Dendritic cell treated with granulocyte-macrophage colony-stimulating factor and Interleukin-4, amounts not matched to agents 40 ng/mL and 50 ng/mL, for 4 days (primary cell): ENCODE measurements around the gene CDH22.

Source experiments
- H3K27ac Mint-ChIP-seq: one replicate; pipeline ENCODE4 v1.8.0; 2022; ENCODE audit warnings: mild to moderate bottlenecking, mixed read lengths
- H3K27me3 Mint-ChIP-seq: one replicate; pipeline ENCODE4 v1.8.0; 2022; ENCODE audit warnings: mild to moderate bottlenecking, mixed read lengths
- H3K36me3 Mint-ChIP-seq: one replicate; pipeline ENCODE4 v1.8.0; 2022; ENCODE audit warnings: low read depth, mixed read lengths
- H3K4me1 Mint-ChIP-seq: one replicate; pipeline ENCODE4 v1.8.0; 2022; ENCODE audit warnings: low read depth, mixed read lengths
- H3K4me3 Mint-ChIP-seq: one replicate; pipeline ENCODE4 v1.8.0; 2022; ENCODE audit warnings: mild to moderate bottlenecking, moderate library complexity, mixed read lengths
- H3K9me3 Mint-ChIP-seq: one replicate; pipeline ENCODE4 v1.8.0; 2022; ENCODE audit warnings: mixed read lengths
- intact Hi-C: fragments of 100-400 bp; cut with micrococcal nuclease; formaldehyde crosslinking; loops from one replicate; pipeline ENCODE4 v1.15.0; 2022

The CDH22 gene

GRCh38 chr20:46204594-46205186, 103.6 kb downstream of the CDH22 start:
- no peaks in the 10 kb centered on the region for H3K9me3 Mint-ChIP-seq
- H3K4me1 Mint-ChIP-seq, result peaks cover 83% of the 10 kb centered on the region
- peaks cover 62% of the 10 kb centered on the region for H3K27me3 Mint-ChIP-seq
- intact Hi-C loops, result no loop called here
- no peak overlapping the region for H3K27ac Mint-ChIP-seq
- H3K36me3 Mint-ChIP-seq, result no peaks in the 10 kb centered on the region
- no peak overlapping the region for H3K4me3 Mint-ChIP-seq

DNA sequence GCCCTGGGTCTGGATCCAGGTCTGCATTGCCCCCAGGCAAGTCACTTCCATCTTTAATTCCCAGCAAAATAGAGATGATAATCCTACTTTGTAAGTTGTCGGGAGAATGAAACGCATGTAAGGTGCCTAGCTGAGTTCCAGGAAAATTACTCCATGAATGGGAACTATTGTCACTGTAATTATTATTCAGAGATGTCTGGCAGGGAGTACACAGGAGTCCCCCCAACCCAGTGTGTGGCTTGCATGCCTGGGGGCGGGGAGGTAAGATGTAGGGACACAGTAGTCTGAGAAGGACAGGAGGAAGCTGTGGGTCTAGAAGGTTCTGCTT, 104.8 kb downstream of the CDH22 start:
- Mint-ChIP-seq H3K27ac (no peak overlapping the region), H3K36me3 (no peaks in the 10 kb centered on the region), H3K27me3 (peaks cover 65% of the 10 kb centered on the region), H3K9me3 (no peaks in the 10 kb centered on the region), H3K4me1 (peaks cover 84% of the 10 kb centered on the region), H3K4me3 (no peak overlapping the region)
- intact Hi-C loops, result no loop called here

GRCh38 chr20:46202766-46203509, 105.4 kb downstream of the CDH22 start:
- H3K4me1 Mint-ChIP-seq, result peaks cover 84% of the 10 kb centered on the region
- intact Hi-C loops, result no loop called here
- peaks cover 68% of the 10 kb centered on the region for H3K27me3 Mint-ChIP-seq
- no peak overlapping the region for H3K4me3 Mint-ChIP-seq
- no peak overlapping the region for H3K27ac Mint-ChIP-seq
- H3K36me3 Mint-ChIP-seq, result no peaks in the 10 kb centered on the region
- no peaks in the 10 kb centered on the region for H3K9me3 Mint-ChIP-seq

DNA sequence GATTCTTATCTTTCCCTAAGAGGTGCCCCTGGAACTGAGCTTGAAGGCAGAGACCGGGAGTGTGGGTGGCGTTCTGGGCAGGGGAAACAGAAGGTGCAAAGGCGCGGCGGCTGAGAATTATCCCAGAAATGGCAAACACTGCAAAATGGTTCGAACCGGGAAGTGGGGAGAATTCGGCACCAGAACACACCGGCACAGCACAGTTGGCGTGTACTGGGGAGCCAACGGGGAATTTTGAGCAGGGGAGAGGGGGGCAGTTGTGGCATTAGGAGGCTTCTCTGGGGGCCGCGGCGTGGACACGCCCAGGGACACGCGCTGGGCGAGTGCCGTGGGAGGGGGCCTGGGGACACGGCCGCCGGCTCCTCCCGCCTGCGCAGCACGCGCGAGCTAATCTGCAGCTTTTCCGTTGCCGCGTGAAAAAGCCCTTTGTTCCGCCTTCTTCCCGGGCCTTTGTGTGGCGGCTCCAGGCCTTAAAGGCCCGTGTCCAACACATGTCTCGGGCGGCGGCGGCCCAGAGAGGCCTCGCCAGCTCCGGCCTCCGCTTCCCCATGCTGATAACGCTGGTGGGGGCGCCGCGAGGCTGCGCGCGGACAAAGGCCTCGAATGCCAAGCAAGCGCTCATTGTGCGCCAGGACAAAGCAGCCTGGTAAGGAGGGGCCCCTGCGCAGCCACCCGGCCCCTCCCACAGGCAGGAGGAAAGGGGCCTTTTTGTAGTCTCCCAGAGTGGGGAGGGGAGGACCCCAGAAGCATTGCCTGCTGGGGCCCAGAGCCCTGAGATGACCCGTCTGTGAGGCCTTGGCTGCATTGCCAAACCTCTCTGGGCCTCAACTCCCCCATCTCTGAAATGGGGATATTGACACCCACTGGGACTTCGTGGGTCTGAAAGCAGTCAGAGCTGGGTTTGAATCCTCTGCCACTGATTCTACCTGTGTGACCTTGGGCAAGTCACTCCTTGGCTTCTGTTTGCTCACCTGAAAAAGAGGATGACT, 107.4 kb downstream of the CDH22 start:
- Mint-ChIP-seq H3K27ac (no peak overlapping the region), H3K9me3 (no peaks in the 10 kb centered on the region), H3K36me3 (no peaks in the 10 kb centered on the region), H3K27me3 (peaks cover 77% of the 10 kb centered on the region), H3K4me1 (peaks cover 70% of the 10 kb centered on the region), H3K4me3 (no peak overlapping the region)
- intact Hi-C loops, result no loop called here

DNA sequence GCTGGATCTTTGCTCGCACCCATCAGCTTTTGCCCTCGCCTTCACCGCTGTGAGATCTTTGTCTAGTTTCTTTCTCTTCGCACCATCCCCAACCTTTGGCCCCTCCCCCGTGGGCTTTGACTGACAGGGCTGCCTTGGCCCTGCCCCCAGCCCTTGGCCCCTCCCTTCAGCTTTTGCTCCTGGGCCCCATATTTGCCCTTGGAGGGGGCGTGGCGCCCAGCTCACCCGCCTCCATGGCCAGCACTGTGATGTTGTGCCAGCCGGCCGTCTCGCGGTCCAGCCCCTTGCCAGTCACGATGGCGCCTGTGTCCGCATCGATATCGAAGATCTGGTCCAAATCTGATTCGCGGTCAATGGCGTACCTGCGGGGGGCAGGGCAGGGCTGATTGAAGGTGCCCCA, 109.1 kb downstream of the CDH22 start:
- Mint-ChIP-seq H3K4me3 (no peak overlapping the region), H3K36me3 (no peaks in the 10 kb centered on the region), H3K4me1 (peaks cover 60% of the 10 kb centered on the region), H3K27me3 (peaks cover 81% of the 10 kb centered on the region), H3K9me3 (no peaks in the 10 kb centered on the region), H3K27ac (no peak overlapping the region)
- intact Hi-C loops, result no loop called here

DNA sequence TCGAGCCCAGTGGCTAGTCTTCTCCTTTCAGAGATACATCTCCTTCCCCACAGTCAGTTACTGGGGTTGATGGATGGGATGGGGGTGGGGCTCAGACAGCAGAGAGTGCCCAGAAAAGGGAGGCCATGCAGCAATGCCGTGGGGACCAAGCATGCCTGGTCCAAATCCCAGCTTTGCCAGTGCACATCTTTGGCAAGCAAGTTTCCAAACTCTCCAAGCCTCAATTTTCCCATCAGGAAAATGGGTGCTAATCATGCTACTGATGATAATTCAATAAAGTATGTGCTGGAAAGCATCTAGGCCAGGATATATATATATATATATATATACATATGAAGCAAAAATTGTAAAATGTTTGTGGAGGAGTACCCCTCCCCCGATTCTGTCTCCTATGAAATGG, 111.3 kb downstream of the CDH22 start:
- Mint-ChIP-seq H3K4me3 (no peak overlapping the region), H3K4me1 (peaks cover 68% of the 10 kb centered on the region), H3K9me3 (no peaks in the 10 kb centered on the region), H3K36me3 (no peaks in the 10 kb centered on the region), H3K27ac (no peak overlapping the region), H3K27me3 (peaks cover 86% of the 10 kb centered on the region)
- intact Hi-C loops, result no loop called here

GRCh38 chr20:46195264-46196036, 112.8 kb downstream of the CDH22 start:
- no peak overlapping the region for H3K27ac Mint-ChIP-seq
- H3K9me3 Mint-ChIP-seq, result no peaks in the 10 kb centered on the region
- no peak overlapping the region for H3K4me3 Mint-ChIP-seq
- H3K27me3 Mint-ChIP-seq, result peaks cover 78% of the 10 kb centered on the region
- no peaks in the 10 kb centered on the region for H3K36me3 Mint-ChIP-seq
- peaks cover 72% of the 10 kb centered on the region for H3K4me1 Mint-ChIP-seq
- intact Hi-C loops, result no loop called here

- Mint-ChIP-seq H3K27me3 (peaks cover 69% of the 10 kb centered on the region), H3K9me3 (no peaks in the 10 kb centered on the region), H3K36me3 (no peaks in the 10 kb centered on the region), H3K4me1 (peaks cover 66% of the 10 kb centered on the region), H3K4me3 (no peak overlapping the region), H3K27ac (no peak overlapping the region)
- intact Hi-C loops, result no loop called here
Measured at GRCh38 chr20:46194409-46194808, 113.9 kb downstream of the CDH22 start.

DNA sequence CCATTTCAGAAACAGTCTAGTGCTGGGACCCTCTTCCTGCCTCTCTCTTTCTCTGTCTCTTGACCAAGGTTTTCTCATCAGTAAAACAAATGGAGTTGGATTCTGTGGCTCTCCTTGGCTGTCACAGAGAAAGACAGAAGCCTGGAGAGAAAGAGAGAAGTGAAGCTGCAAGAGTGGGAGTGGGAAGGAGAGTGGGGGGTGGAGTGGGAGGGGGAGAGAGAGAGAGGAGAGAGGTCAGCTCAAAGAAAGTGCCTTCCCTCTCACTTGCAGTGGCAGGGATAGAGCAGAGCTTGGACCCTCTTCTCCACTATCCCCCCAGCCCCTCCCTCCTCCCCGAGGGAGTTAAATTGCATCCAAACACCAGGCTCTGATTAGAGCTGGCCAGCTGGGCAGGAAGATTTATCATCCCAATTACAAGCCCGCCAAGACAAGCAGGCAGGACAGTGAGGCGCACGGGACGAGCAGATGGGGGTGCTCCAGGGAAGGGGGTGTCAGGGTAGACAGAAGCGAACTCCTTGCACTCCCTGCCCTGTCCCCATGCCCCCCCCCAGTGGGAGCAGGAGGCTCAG, 115.8 kb downstream of the CDH22 start:
- intact Hi-C loops, result no loop called here
- peaks cover 59% of the 10 kb centered on the region for H3K27me3 Mint-ChIP-seq
- H3K9me3 Mint-ChIP-seq, result no peaks in the 10 kb centered on the region
- peaks cover 47% of the 10 kb centered on the region for H3K4me1 Mint-ChIP-seq
- H3K4me3 Mint-ChIP-seq, result no peak overlapping the region
- H3K27ac Mint-ChIP-seq, result no peak overlapping the region
- H3K36me3 Mint-ChIP-seq, result no peaks in the 10 kb centered on the region

GRCh38 chr20:46191611-46192010, 116.7 kb downstream of the CDH22 start:
- H3K4me3 Mint-ChIP-seq, result no peak overlapping the region
- no peak overlapping the region for H3K27ac Mint-ChIP-seq
- H3K27me3 Mint-ChIP-seq, result peaks cover 60% of the 10 kb centered on the region
- intact Hi-C loops, result loop anchor here (2.0 kb wide), 1 partner anchor 15 kb away; no protein-coding TSS in a partner anchor
- no peaks in the 10 kb centered on the region for H3K36me3 Mint-ChIP-seq
- no peaks in the 10 kb centered on the region for H3K9me3 Mint-ChIP-seq
- peaks cover 44% of the 10 kb centered on the region for H3K4me1 Mint-ChIP-seq

DNA sequence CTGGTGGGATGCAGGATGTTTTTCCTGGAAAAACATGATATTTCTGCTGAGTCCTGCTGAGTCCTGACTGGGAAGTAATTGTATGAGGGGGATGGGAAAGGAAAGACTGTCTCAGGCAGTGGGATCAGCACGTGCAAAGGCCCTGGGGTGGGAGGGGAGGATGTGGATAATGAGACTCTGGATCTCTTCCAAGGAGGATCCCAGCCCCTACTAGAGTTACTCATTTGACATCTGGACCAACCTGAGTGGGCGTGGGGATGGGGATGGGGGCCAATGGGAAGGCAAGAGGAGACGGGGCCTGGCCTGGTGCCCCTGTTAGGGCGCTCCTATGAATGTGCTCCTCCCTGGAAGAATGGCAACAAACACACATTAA, 117.1 kb downstream of the CDH22 start:
- no peaks in the 10 kb centered on the region for H3K36me3 Mint-ChIP-seq
- H3K4me3 Mint-ChIP-seq, result no peak overlapping the region
- H3K27ac Mint-ChIP-seq, result no peak overlapping the region
- H3K9me3 Mint-ChIP-seq, result no peaks in the 10 kb centered on the region
- H3K4me1 Mint-ChIP-seq, result peaks cover 44% of the 10 kb centered on the region
- peaks cover 60% of the 10 kb centered on the region for H3K27me3 Mint-ChIP-seq
- intact Hi-C loops, result loop anchor here (2.0 kb wide), 1 partner anchor 16 kb away; no protein-coding TSS in a partner anchor

DNA sequence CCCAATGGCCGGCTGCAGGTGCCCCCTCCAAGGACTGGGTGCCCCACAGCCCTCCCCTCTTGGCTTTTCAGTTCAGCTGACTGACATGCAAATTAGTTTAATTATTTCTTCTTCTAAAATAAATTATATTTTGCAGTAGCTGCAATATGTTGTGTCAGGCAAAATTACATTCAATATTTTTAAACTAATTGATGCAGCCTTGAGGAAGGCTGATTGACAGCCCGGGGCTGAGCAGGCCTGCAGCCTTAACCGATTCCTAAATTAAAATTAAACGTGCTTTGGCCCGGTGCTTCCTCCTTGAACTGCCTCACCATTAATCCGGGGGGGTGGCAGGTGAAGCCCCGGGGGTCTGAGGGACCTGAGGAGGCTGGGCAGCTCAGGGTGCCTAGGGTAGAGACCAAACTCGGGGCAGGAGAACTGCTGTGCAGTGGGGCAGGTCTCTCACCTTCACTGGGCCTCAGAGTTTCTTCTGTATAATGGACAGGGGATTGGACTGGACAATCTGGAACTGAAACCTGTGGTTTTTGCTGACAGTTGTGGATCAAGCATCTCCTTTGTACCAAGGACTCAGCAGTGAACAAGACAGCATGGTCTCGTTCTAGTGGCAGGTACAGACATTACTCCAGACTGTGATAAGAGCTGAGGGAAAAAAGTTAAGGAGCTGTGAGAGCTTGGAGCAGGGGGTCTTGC, 117.7 kb downstream of the CDH22 start:
- Mint-ChIP-seq H3K4me3 (no peak overlapping the region), H3K36me3 (no peaks in the 10 kb centered on the region), H3K4me1 (peaks cover 44% of the 10 kb centered on the region), H3K27me3 (peaks cover 56% of the 10 kb centered on the region), H3K27ac (no peak overlapping the region), H3K9me3 (no peaks in the 10 kb centered on the region)
- intact Hi-C loops, result loop anchor here (2.0 kb wide), 1 partner anchor 16 kb away; no protein-coding TSS in a partner anchor
